MM.1S (cell line): Measurements from ENCODE around the gene GSDMA.

Experiments
- EZH2 ChIP-seq: fragments of 300-600 bp; sonication (generic); optimal IDR thresholded peaks from 2 replicates; pipeline ENCODE3; 2017; ENCODE audit warnings: low read depth, mild to moderate bottlenecking, antibody characterized with exemption, low read length, mixed read lengths
- TF ChIP-seq, protein P1 (sequence below): fragments of 300-600 bp; sonication (generic); IDR thresholded peaks from 2 replicates; pipeline ENCODE4 v1.5.1; 2016; ENCODE audit warnings: antibody characterized with exemption, low read length, mixed read lengths

DNA sequence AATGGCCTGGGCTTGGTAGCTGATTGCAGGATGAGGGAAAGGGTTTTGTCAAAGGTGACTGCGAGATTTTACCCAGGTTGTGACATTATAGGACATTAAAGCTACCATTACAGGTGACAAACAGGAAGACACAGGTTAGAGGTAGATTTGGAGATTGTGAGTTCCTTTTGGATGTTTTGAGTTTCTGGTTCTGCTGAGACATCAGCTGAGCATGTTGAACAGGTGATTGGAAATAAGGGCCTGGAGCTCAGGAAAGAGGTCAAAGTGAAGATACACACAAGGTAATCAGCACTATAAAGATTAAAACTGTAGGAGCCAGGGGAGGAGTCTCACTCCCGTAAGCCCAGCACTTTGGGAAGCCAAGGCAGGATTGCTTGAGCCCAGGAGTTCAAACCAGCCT, 6.0 kb downstream of the GSDMA start:
- no peak for TF ChIP-seq EZH2
- TF ChIP-seq, protein P1, sequence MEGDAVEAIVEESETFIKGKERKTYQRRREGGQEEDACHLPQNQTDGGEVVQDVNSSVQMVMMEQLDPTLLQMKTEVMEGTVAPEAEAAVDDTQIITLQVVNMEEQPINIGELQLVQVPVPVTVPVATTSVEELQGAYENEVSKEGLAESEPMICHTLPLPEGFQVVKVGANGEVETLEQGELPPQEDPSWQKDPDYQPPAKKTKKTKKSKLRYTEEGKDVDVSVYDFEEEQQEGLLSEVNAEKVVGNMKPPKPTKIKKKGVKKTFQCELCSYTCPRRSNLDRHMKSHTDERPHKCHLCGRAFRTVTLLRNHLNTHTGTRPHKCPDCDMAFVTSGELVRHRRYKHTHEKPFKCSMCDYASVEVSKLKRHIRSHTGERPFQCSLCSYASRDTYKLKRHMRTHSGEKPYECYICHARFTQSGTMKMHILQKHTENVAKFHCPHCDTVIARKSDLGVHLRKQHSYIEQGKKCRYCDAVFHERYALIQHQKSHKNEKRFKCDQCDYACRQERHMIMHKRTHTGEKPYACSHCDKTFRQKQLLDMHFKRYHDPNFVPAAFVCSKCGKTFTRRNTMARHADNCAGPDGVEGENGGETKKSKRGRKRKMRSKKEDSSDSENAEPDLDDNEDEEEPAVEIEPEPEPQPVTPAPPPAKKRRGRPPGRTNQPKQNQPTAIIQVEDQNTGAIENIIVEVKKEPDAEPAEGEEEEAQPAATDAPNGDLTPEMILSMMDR = no peak
